CD8-positive, alpha-beta memory T cell (primary cell): ENCODE measurements around the gene SEMA3G. TPM values are rescaled to one million over a fixed set of nuclear protein-coding genes. Genes with fewer than 3 reads are reported as not detected.
A peak's percentile ranks its signal among the peaks of the same experiment; 100 is the strongest.

Experiments
- CTCF ChIA-PET: fragments of 350-600 bp; sonication (Branson Sonifier 250); formaldehyde crosslinking; loops from one replicate; lab custom pipeline; 2021; ENCODE audit warnings: antibody characterized with exemption; lab: Charles Lee
- POLR2A ChIA-PET: fragments of 350-600 bp; sonication (Branson Sonifier 250); formaldehyde crosslinking; loops from one replicate; lab custom pipeline; 2021; ENCODE audit warnings: antibody characterized with exemption; lab: Charles Lee
- DNase-seq, 5 donors: peaks; one replicate each; pipeline versions ENCODE4 v3.0.0 to v3.0.0-alpha.2; 2020 to 2022; ENCODE audit warnings: mixed read lengths in 1 of 5
- H3K27ac ChIP-seq: one replicate; pipeline ENCODE4 v1.7.0; 2013; ENCODE audit warnings: low read depth, mild to moderate bottlenecking, low read length, moderate library complexity
- H3K27me3 ChIP-seq: 2 replicates; pipeline ENCODE4 v1.7.0; 2013; ENCODE audit warnings: low read length, mild to moderate bottlenecking; ENCODE audit not compliant: insufficient read depth, poor library complexity, severe bottlenecking
- H3K36me3 ChIP-seq: 2 replicates; pipeline ENCODE4 v1.7.0; 2013; ENCODE audit warnings: mild to moderate bottlenecking, low read length, moderate library complexity; ENCODE audit not compliant: insufficient read depth
- H3K4me1 ChIP-seq: 2 replicates; pipeline ENCODE4 v1.7.0; 2013; ENCODE audit warnings: mild to moderate bottlenecking, low read length, moderate library complexity; ENCODE audit not compliant: insufficient read depth
- H3K4me3 ChIP-seq: 2 replicates; pipeline ENCODE4 v1.7.0; 2013; ENCODE audit warnings: mild to moderate bottlenecking, low read length
- H3K9me3 ChIP-seq: 2 replicates; pipeline ENCODE4 v1.7.0; 2013; ENCODE audit warnings: mild to moderate bottlenecking, low read length
- H3K27ac Mint-ChIP-seq, 8 donors: one replicate each; pipeline ENCODE4 v1.8.0; 2020 to 2021; ENCODE audit warnings: mixed read lengths in 8 of 8, mild to moderate bottlenecking in 6 of 8, inconsistent platforms in 3 of 8, moderate library complexity in 3 of 8
- H3K27me3 Mint-ChIP-seq, 2 donors: one replicate each; pipeline ENCODE4 v1.8.0; 2020 to 2021; ENCODE audit warnings: mixed read lengths in 2 of 2, mild to moderate bottlenecking in 1 of 2, moderate library complexity in 1 of 2
- H3K36me3 Mint-ChIP-seq, 3 donors: one replicate each; pipeline ENCODE4 v1.8.0; 2020 to 2021; ENCODE audit warnings: mixed read lengths in 3 of 3, inconsistent platforms in 1 of 3, mild to moderate bottlenecking in 1 of 3
- H3K4me1 Mint-ChIP-seq, 3 donors: one replicate each; pipeline ENCODE4 v1.8.0; 2020 to 2021; ENCODE audit warnings: mixed read lengths in 3 of 3, inconsistent platforms in 1 of 3, mild to moderate bottlenecking in 1 of 3
- H3K4me3 Mint-ChIP-seq, 7 donors: one replicate each; pipeline ENCODE4 v1.8.0; 2020 to 2021; ENCODE audit warnings: mixed read lengths in 7 of 7, mild to moderate bottlenecking in 6 of 7, moderate library complexity in 4 of 7, inconsistent platforms in 2 of 7
- H3K9me3 Mint-ChIP-seq, 5 donors: one replicate each; pipeline ENCODE4 v1.8.0; 2020 to 2022; ENCODE audit warnings: mixed read lengths in 5 of 5, mild to moderate bottlenecking in 3 of 5, moderate library complexity in 2 of 5, inconsistent platforms in 1 of 5
- polyA plus RNA-seq: library from polyadenylated mRNA; unstranded; fragments of 300-500 nt; fragmentation: Illumina TruSeq; gene quantifications from one replicate; pipeline ENCODE4 v1.2.3, GENCODE V29; 2021
- total RNA-seq, 2 experiments: library from RNA; stranded (reverse); gene quantifications; one replicate each; pipeline ENCODE4 v1.2.3, GENCODE V29; 2021

SEMA3G gene
- total and polyA plus RNA-seq, 3 experiments from 2014 or later, result 0.13 to 0.16 TPM; not detected in 1

GRCh38 chr3:52420388-52420787 lies 24.5 kb downstream of the SEMA3G start:
- H3K36me3 Mint-ChIP-seq, result peaks cover 0 to 22% (median 7%) of the 10 kb centered on the region in 3 donors
- no peak for DNase-seq
- no peak overlapping the region for H3K27ac Mint-ChIP-seq
- H3K4me3 Mint-ChIP-seq, result no peak overlapping the region
- Histone ChIP-seq H3K4me1 (no peaks in the 10 kb centered on the region), H3K9me3 (no peaks in the 10 kb centered on the region), H3K4me3 (no peak overlapping the region), H3K27ac (no peak overlapping the region), H3K27me3 (no peaks in the 10 kb centered on the region), H3K36me3 (no peaks in the 10 kb centered on the region)
- ChIA-PET POLR2A (no interaction called here), CTCF (interaction anchor here (1.6 kb wide), 1 partner anchor 27 kb away, joined by 3 read pairs; no protein-coding TSS in a partner anchor)
- H3K27me3 Mint-ChIP-seq, result no peaks in the 10 kb centered on the region
- H3K4me1 Mint-ChIP-seq, result peaks cover 0 to 7% (median 4%) of the 10 kb centered on the region in 3 donors
- no peaks in the 10 kb centered on the region for H3K9me3 Mint-ChIP-seq

GRCh38 chr3:52415800-52416199 lies 29.1 kb downstream of the SEMA3G start:
- no peak overlapping the region for H3K4me3 Mint-ChIP-seq
- DNase-seq, result no peak
- H3K27ac ChIP-seq, result no peak overlapping the region
- H3K27ac Mint-ChIP-seq, result peak overlapping the region in 1 of 8 donors; percentile 29
- no peaks in the 10 kb centered on the region for H3K9me3 ChIP-seq
- peaks cover 0 to 28% (median 4%) of the 10 kb centered on the region in 3 donors for H3K36me3 Mint-ChIP-seq
- ChIA-PET CTCF (interaction anchor here (1.3 kb wide), 1 partner anchor 31 kb away, joined by 5 read pairs; no protein-coding TSS in a partner anchor), POLR2A (no interaction called here)
- H3K27me3 Mint-ChIP-seq, result no peaks in the 10 kb centered on the region
- no peak overlapping the region for H3K4me3 ChIP-seq
- no peaks in the 10 kb centered on the region for H3K9me3 Mint-ChIP-seq
- no peaks in the 10 kb centered on the region for H3K36me3 ChIP-seq
- peaks cover 17 to 35% (median 26%) of the 10 kb centered on the region in 3 donors for H3K4me1 Mint-ChIP-seq
- no peaks in the 10 kb centered on the region for H3K27me3 ChIP-seq
- peaks cover 18% of the 10 kb centered on the region for H3K4me1 ChIP-seq

GRCh38 chr3:52408466-52408865 lies 36.4 kb downstream of the SEMA3G start:
- Histone ChIP-seq H3K27ac (no peak overlapping the region), H3K36me3 (peaks cover 48% of the 10 kb centered on the region), H3K4me1 (peaks cover 41% of the 10 kb centered on the region), H3K27me3 (no peaks in the 10 kb centered on the region), H3K4me3 (peak overlapping the region; percentile 83), H3K9me3 (no peaks in the 10 kb centered on the region)
- CTCF ChIA-PET, result no interaction called here
- H3K27me3 Mint-ChIP-seq, result no peaks in the 10 kb centered on the region
- POLR2A ChIA-PET, result no interaction called here
- peaks cover 3 to 55% (median 4%) of the 10 kb centered on the region in 3 donors for H3K36me3 Mint-ChIP-seq
- peak overlapping the region; percentile 81 to 97 (median 92) for H3K27ac Mint-ChIP-seq
- H3K9me3 Mint-ChIP-seq, result no peaks in the 10 kb centered on the region
- DNase-seq, result no peak
- peaks cover 32 to 48% (median 42%) of the 10 kb centered on the region in 3 donors for H3K4me1 Mint-ChIP-seq
- peak overlapping the region; percentile 80 to 99 (median 91) for H3K4me3 Mint-ChIP-seq

- H3K27ac Mint-ChIP-seq, result peak overlapping the region in 7 of 8 donors; percentile 32 to 97 (median 90)
- H3K27ac ChIP-seq, result no peak overlapping the region
- peaks cover 41% of the 10 kb centered on the region for H3K4me1 ChIP-seq
- peak overlapping the region in 5 of 7 donors; percentile 80 to 99 (median 91) for H3K4me3 Mint-ChIP-seq
- H3K36me3 ChIP-seq, result peaks cover 55% of the 10 kb centered on the region
- H3K4me3 ChIP-seq, result no peak overlapping the region
- H3K9me3 ChIP-seq, result no peaks in the 10 kb centered on the region
- H3K4me1 Mint-ChIP-seq, result peaks cover 32 to 47% (median 38%) of the 10 kb centered on the region in 3 donors
- CTCF ChIA-PET, result interaction anchor here (0.8 kb wide), 1 partner anchor 39 kb away, joined by 3 read pairs; no protein-coding TSS in a partner anchor
- no peaks in the 10 kb centered on the region for H3K27me3 ChIP-seq
- H3K9me3 Mint-ChIP-seq, result no peaks in the 10 kb centered on the region
- POLR2A ChIA-PET, result no interaction called here
- H3K27me3 Mint-ChIP-seq, result no peaks in the 10 kb centered on the region
- DNase-seq, result no peak
- H3K36me3 Mint-ChIP-seq, result peaks cover 3 to 62% (median 4%) of the 10 kb centered on the region in 3 donors
Observed at GRCh38 chr3:52407779-52408178, 37.1 kb downstream of the SEMA3G start.

- H3K36me3 ChIP-seq, result peaks cover 63% of the 10 kb centered on the region
- no peak overlapping the region for H3K27ac ChIP-seq
- no peaks in the 10 kb centered on the region for H3K9me3 ChIP-seq
- Mint-ChIP-seq H3K4me3 (peak overlapping the region in 2 of 7 donors; percentile 40 to 74), H3K9me3 (no peaks in the 10 kb centered on the region), H3K27ac (peak overlapping the region in 3 of 8 donors; percentile 38 to 87 (median 81)), H3K27me3 (no peaks in the 10 kb centered on the region), H3K36me3 (peaks cover 3 to 70% (median 4%) of the 10 kb centered on the region in 3 donors), H3K4me1 (peaks cover 26 to 38% (median 32%) of the 10 kb centered on the region in 3 donors)
- ChIA-PET POLR2A (no interaction called here), CTCF (interaction anchor here (0.8 to 1.7 kb wide), 3 partner anchors 39 to 68 kb away, joined by 3 to 4 read pairs (median 4); no protein-coding TSS in a partner anchor)
- H3K4me3 ChIP-seq, result no peak overlapping the region
- peaks cover 34% of the 10 kb centered on the region for H3K4me1 ChIP-seq
- H3K27me3 ChIP-seq, result no peaks in the 10 kb centered on the region
- DNase-seq, result no peak
Observed at GRCh38 chr3:52406791-52407510, 38.0 kb downstream of the SEMA3G start.

GRCh38 chr3:52406231-52406661 lies 38.7 kb downstream of the SEMA3G start:
- H3K4me3 Mint-ChIP-seq, result peak overlapping the region in 1 of 7 donors; percentile 20
- H3K36me3 ChIP-seq, result peaks cover 67% of the 10 kb centered on the region
- H3K4me3 ChIP-seq, result no peak overlapping the region
- CTCF ChIA-PET, result interaction anchor here (1.4 to 1.7 kb wide), 2 partner anchors 40 to 67 kb away, joined by 4 read pairs; no protein-coding TSS in a partner anchor
- peaks cover 27% of the 10 kb centered on the region for H3K4me1 ChIP-seq
- no peaks in the 10 kb centered on the region for H3K9me3 Mint-ChIP-seq
- no peaks in the 10 kb centered on the region for H3K27me3 Mint-ChIP-seq
- H3K4me1 Mint-ChIP-seq, result peaks cover 19 to 31% (median 25%) of the 10 kb centered on the region in 3 donors
- peaks cover 3 to 77% (median 4%) of the 10 kb centered on the region in 3 donors for H3K36me3 Mint-ChIP-seq
- H3K27me3 ChIP-seq, result no peaks in the 10 kb centered on the region
- H3K27ac ChIP-seq, result no peak overlapping the region
- no peaks in the 10 kb centered on the region for H3K9me3 ChIP-seq
- POLR2A ChIA-PET, result no interaction called here
- H3K27ac Mint-ChIP-seq, result peak overlapping the region in 2 of 8 donors; percentile 21 to 87
- DNase-seq, result peak in 1 of 5 donors; percentile 11

GRCh38 chr3:52405601-52406110 lies 39.2 kb downstream of the SEMA3G start:
- no peak for DNase-seq

More at GRCh38 chr3:52405601-52406110, 39.2 kb downstream of the SEMA3G start:
- ChIA-PET CTCF (interaction anchor here (1.4 to 1.7 kb wide), 2 partner anchors 41 to 67 kb away, joined by 4 read pairs; no protein-coding TSS in a partner anchor), POLR2A (interaction anchor here (0.6 kb wide), 1 partner anchor 76 kb away, joined by 7 read pairs; no protein-coding TSS in a partner anchor)
- H3K27ac ChIP-seq, result no peak overlapping the region
- no peak overlapping the region for H3K4me3 ChIP-seq
- H3K27ac Mint-ChIP-seq, result peak overlapping the region in 3 of 8 donors; percentile 62 to 70 (median 69)
- H3K27me3 Mint-ChIP-seq, result no peaks in the 10 kb centered on the region
- H3K4me1 ChIP-seq, result peaks cover 24% of the 10 kb centered on the region
- peak overlapping the region in 2 of 7 donors; percentile 20 to 70 for H3K4me3 Mint-ChIP-seq
- no peaks in the 10 kb centered on the region for H3K9me3 ChIP-seq
- H3K36me3 Mint-ChIP-seq, result peaks cover 3 to 80% (median 7%) of the 10 kb centered on the region in 3 donors
- H3K4me1 Mint-ChIP-seq, result peaks cover 14 to 26% (median 20%) of the 10 kb centered on the region in 3 donors
- peaks cover 67% of the 10 kb centered on the region for H3K36me3 ChIP-seq
- no peaks in the 10 kb centered on the region for H3K9me3 Mint-ChIP-seq
- no peaks in the 10 kb centered on the region for H3K27me3 ChIP-seq
